Measurements from ENCODE around the gene ZNF565. TPM values are rescaled to one million over a fixed set of nuclear protein-coding genes. Genes with fewer than 3 reads are reported as not detected.
"Not testable (repeated sequence)": the region's sequence is repeated elsewhere in the genome, so short reads cannot be mapped to it uniquely, and the experiment has no call there.

The ZNF565 gene
- total RNA-seq, 1 donor from 2014 or later: 5.6 TPM

DNA sequence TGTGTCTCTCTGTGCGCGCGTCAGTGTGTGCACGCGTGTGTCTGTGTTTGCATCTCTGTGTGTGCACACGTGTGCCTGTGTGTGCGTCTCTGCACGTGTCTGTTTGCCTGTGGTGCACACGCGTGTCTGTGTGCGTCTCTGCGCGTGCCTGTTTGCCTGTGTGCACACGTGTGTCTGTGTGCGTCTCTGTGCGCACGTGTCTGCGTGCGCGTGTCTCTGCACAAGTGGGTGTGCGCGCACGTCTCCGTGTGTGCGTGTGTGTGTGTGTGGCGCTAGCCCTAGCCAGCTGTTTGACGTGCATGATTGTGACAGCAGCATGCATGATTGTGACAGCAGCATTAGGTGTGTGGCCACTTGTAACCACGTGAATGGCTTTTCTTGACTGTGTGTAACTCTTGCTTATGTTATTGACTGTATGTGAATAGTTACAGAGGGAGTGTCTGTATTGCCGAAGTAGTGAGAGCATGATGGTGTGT lies 31.6 kb upstream of the ZNF565 start:
- Mint-ChIP-seq H3K9me3 (ENCODE audit: unreplicated experiment) (peaks cover 15% of the 10 kb centered on the region), H3K27ac (ENCODE audit: unreplicated experiment) (peak overlapping the region; percentile 60), H3K4me1 (ENCODE audit: low read depth, unreplicated experiment) (peaks cover 20% of the 10 kb centered on the region), H3K36me3 (ENCODE audit: unreplicated experiment) (peaks cover 4% of the 10 kb centered on the region), H3K27me3 (ENCODE audit: unreplicated experiment) (peaks cover 9% of the 10 kb centered on the region), H3K4me3 (ENCODE audit: unreplicated experiment) (peak overlapping the region; percentile 86)
- TF ChIP-seq, protein P1, sequence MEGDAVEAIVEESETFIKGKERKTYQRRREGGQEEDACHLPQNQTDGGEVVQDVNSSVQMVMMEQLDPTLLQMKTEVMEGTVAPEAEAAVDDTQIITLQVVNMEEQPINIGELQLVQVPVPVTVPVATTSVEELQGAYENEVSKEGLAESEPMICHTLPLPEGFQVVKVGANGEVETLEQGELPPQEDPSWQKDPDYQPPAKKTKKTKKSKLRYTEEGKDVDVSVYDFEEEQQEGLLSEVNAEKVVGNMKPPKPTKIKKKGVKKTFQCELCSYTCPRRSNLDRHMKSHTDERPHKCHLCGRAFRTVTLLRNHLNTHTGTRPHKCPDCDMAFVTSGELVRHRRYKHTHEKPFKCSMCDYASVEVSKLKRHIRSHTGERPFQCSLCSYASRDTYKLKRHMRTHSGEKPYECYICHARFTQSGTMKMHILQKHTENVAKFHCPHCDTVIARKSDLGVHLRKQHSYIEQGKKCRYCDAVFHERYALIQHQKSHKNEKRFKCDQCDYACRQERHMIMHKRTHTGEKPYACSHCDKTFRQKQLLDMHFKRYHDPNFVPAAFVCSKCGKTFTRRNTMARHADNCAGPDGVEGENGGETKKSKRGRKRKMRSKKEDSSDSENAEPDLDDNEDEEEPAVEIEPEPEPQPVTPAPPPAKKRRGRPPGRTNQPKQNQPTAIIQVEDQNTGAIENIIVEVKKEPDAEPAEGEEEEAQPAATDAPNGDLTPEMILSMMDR (IDR thresholded peaks at IDR 0.05; ENCODE audit: partially characterized antibody, unreplicated experiment): no peak
- no peak for DNase-seq

DNA sequence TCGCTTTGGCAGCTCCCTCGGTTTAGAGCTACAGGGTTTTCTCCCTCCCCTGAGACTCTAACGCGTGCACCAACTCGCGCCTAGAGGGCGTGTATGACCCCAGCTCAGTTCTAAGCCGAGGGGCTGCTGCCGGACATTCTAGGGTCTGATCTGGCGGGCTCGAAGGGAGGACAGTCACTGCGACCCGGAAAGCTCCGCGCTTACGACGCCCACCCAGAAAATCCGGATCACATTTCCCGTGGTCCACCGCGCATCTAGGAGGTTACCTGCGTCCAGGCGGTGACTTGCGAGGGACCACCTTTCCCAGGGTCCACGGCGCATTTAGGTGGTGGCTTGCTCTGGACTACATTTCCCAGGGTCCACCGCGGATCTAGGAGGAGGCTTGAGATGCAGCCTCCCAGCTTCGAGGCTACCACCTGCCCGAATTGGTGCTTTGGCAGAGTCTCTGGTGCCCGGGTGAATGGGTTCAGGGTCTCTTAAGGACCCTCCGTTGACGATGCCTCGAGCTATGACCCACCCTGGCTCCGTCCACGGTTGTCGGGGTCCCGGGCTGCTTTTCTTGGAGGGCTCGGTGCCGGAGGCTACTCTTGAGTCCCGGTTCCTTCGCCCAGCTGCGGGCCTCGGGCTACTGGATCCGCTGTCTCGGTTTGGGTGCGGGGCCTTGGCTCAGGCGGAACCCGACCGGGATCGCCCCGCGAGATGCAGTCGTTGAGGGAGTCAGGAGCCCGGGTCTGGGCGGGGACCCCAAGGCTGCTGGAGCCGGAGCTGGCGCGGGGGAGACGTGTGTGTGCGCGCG lies 30.9 kb upstream of the ZNF565 start:
- Mint-ChIP-seq H3K27ac (ENCODE audit: unreplicated experiment) (no peak overlapping the region), H3K4me1 (ENCODE audit: low read depth, unreplicated experiment) (peaks cover 20% of the 10 kb centered on the region), H3K27me3 (ENCODE audit: unreplicated experiment) (peaks cover 9% of the 10 kb centered on the region), H3K36me3 (ENCODE audit: unreplicated experiment) (peaks cover 4% of the 10 kb centered on the region), H3K9me3 (ENCODE audit: unreplicated experiment) (peaks cover 15% of the 10 kb centered on the region), H3K4me3 (ENCODE audit: unreplicated experiment) (peak overlapping the region; percentile 86)
- peak; percentile 71 for DNase-seq
- TF ChIP-seq, protein P1 (IDR thresholded peaks at IDR 0.05; ENCODE audit: partially characterized antibody, unreplicated experiment): no peak

DNA sequence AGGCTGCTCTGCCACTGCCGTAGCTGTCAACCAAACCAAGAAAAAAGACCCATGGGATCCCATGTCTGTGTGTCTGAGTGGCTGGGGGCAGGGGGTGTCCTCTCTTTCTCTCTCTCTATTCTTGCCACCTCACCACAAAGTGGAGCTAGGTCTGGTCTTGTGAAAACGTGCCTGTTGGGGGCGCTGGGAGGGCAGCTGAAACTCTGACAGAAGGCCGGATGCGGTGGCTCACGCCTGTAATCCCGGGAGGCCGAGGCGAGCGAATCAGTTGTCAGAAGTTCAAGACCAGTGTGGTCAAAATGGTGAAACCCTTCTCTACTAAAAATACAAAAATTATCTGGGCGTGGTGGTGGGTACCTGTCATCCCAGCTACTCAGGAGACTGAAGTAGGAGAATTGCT lies 29.6 kb upstream of the ZNF565 start:
- H3K27ac Mint-ChIP-seq (ENCODE audit: unreplicated experiment): no peak overlapping the region
- peak overlapping the region; percentile 23 for H3K4me3 Mint-ChIP-seq (ENCODE audit: unreplicated experiment)
- peaks cover 13% of the 10 kb centered on the region for H3K9me3 Mint-ChIP-seq (ENCODE audit: unreplicated experiment)
- peaks cover 11% of the 10 kb centered on the region for H3K27me3 Mint-ChIP-seq (ENCODE audit: unreplicated experiment)
- TF ChIP-seq, protein P1 (IDR thresholded peaks at IDR 0.05; ENCODE audit: partially characterized antibody, unreplicated experiment): no peak
- H3K36me3 Mint-ChIP-seq (ENCODE audit: unreplicated experiment): peaks cover 5% of the 10 kb centered on the region
- DNase-seq: no peak
- peaks cover 20% of the 10 kb centered on the region for H3K4me1 Mint-ChIP-seq (ENCODE audit: low read depth, unreplicated experiment)

DNA sequence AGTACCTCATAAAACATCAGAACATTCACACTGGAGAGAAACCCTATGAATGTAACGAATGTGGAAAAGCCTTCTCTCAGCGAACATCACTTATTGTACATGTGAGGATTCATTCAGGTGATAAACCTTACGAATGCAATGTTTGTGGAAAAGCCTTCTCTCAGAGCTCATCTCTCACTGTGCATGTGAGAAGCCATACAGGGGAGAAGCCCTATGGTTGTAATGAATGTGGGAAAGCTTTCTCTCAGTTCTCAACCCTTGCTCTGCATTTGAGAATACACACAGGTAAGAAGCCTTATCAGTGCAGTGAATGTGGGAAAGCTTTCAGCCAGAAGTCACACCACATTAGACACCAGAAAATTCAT lies 22.5 kb upstream of the ZNF565 start:
- H3K9me3 Mint-ChIP-seq (ENCODE audit: unreplicated experiment): no peaks in the 10 kb centered on the region
- H3K4me3 Mint-ChIP-seq (ENCODE audit: unreplicated experiment): no peak overlapping the region
- peaks cover 41% of the 10 kb centered on the region for H3K36me3 Mint-ChIP-seq (ENCODE audit: unreplicated experiment)
- H3K27me3 Mint-ChIP-seq (ENCODE audit: unreplicated experiment): peaks cover 3% of the 10 kb centered on the region
- peaks cover 2% of the 10 kb centered on the region for H3K4me1 Mint-ChIP-seq (ENCODE audit: low read depth, unreplicated experiment)
- no peak for DNase-seq
- H3K27ac Mint-ChIP-seq (ENCODE audit: unreplicated experiment): no peak overlapping the region
- TF ChIP-seq, protein P1 (IDR thresholded peaks at IDR 0.05; ENCODE audit: partially characterized antibody, unreplicated experiment): no peak

DNA sequence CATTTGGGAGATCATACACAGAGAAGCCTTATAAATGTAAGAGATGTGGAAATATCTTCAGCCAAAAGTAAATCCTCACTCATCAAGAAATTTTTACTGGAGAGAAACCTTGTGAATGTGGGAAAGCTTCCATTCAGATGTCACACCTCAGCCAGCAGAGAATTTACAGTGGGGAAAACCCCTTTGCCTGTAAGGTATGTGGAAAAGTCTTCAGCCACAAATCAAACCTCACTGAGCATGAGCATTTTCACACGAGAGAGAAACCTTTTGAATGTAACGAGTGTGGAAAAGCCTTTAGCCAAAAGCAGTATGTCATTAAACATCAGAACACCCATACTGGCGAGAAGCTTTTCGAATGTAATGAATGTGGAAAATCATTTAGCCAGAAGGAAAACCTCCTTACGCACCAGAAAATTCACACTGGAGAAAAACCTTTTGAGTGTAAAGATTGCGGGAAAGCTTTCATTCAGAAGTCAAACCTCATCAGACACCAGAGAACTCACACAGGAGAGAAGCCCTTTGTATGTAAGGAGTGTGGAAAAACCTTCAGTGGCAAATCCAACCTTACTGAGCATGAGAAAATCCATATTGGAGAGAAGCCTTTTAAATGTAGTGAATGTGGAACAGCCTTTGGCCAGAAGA lies 22.0 kb upstream of the ZNF565 start:
- peaks cover 41% of the 10 kb centered on the region for H3K36me3 Mint-ChIP-seq (ENCODE audit: unreplicated experiment)
- H3K9me3 Mint-ChIP-seq (ENCODE audit: unreplicated experiment): no peaks in the 10 kb centered on the region
- no peak overlapping the region for H3K4me3 Mint-ChIP-seq (ENCODE audit: unreplicated experiment)
- no peak overlapping the region for H3K27ac Mint-ChIP-seq (ENCODE audit: unreplicated experiment)
- peaks cover 3% of the 10 kb centered on the region for H3K27me3 Mint-ChIP-seq (ENCODE audit: unreplicated experiment)
- TF ChIP-seq, protein P1 (IDR thresholded peaks at IDR 0.05; ENCODE audit: partially characterized antibody, unreplicated experiment): no peak
- no peak for DNase-seq
- peaks cover 2% of the 10 kb centered on the region for H3K4me1 Mint-ChIP-seq (ENCODE audit: low read depth, unreplicated experiment)

DNA sequence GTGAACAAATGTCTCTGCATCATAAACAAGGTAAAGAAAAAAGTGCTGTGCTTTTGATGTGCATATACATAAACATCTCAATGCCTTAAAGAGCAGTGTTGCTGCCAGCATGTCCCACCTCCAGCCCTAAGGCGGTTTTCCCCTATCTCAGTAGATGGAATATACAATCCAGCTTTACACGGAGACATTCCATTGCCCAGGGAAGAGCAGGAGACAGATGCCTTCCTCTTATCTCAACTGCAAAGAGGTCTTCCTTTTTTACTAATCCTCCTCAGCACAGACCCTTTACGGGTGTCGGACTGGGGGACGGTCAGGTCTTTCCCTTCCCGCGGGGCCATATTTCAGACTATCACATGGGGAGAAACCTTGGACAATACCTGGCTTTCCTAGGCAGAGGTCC lies 19.2 kb upstream of the ZNF565 start:
- not testable (repeated sequence) for H3K9me3 Mint-ChIP-seq (ENCODE audit: unreplicated experiment); DNase-seq; H3K4me1 Mint-ChIP-seq (ENCODE audit: low read depth, unreplicated experiment); H3K27me3 Mint-ChIP-seq (ENCODE audit: unreplicated experiment); H3K4me3 Mint-ChIP-seq (ENCODE audit: unreplicated experiment)
- Mint-ChIP-seq H3K27ac (ENCODE audit: unreplicated experiment) (peak overlapping the region; percentile 62), H3K36me3 (ENCODE audit: unreplicated experiment) (peaks cover 50% of the 10 kb centered on the region)

Measured in glutamatergic neuron (in vitro differentiated cells).